IMR-90 (cell line): ENCODE results near the gene POLR2L. TPM values are rescaled to one million over a fixed set of nuclear protein-coding genes. Genes with fewer than 3 reads are reported as not detected.

ENCODE experiments used
- ATAC-seq: fragments of 200-7000 bp; cut with Tn5 transposase; 2 replicates; pipeline ENCODE4 v1.9.1; 2020; ENCODE audit warnings: low read depth, mild to moderate bottlenecking, moderate library complexity
- BruUV-seq: library from RNA; stranded (reverse); fragments of 400-500 nt; replicated peaks from 2 replicates; lab custom pipeline; 2021; lab: Mats Ljungman, UMichigan
- CTCF ChIA-PET: fragments of 300-600 bp; formaldehyde crosslinking; extraction: SDS; loops from one replicate; lab custom pipeline; 2021; ENCODE audit warnings: antibody characterized with exemption; lab: Yijun Ruan, JAX
- POLR2A ChIA-PET: fragments of 300-600 bp; sonication (Branson Sonifier 250); formaldehyde crosslinking; loops from one replicate; lab custom pipeline; 2022; ENCODE audit warnings: antibody characterized with exemption; ENCODE audit not compliant: unreplicated experiment; lab: Charles Lee
- DNase-seq: peaks from one replicate; pipeline ENCODE4 v3.0.0; 2013
- H2AFZ ChIP-seq: replicated peaks from 2 replicates; pipeline ENCODE3; 2013; ENCODE audit warnings: low read length, mild to moderate bottlenecking; ENCODE audit not compliant: poor library complexity
- H2AK5ac ChIP-seq: 2 replicates; pipeline ENCODE4 v1.6.1; 2013; ENCODE audit warnings: low read depth, low read length, inconsistent platforms
- H2AK9ac ChIP-seq: replicated peaks from 2 replicates; pipeline ENCODE3; 2013; ENCODE audit warnings: mild to moderate bottlenecking, low read depth, low read length, moderate library complexity; ENCODE audit not compliant: poor library complexity
- H2BK120ac ChIP-seq: 2 replicates; pipeline ENCODE4 v1.6.1; 2013; ENCODE audit warnings: low read depth, low read length, inconsistent platforms
- H2BK15ac ChIP-seq: 3 replicates; pipeline ENCODE4 v1.6.1; 2013; ENCODE audit warnings: low read depth, low read length, inconsistent platforms
- H2BK20ac ChIP-seq: 2 replicates; pipeline ENCODE4 v1.6.1; 2013; ENCODE audit warnings: low read depth, mild to moderate bottlenecking, inconsistent platforms, low read length, moderate library complexity
- H2BK5ac ChIP-seq: 2 replicates; pipeline ENCODE4 v1.6.1; 2013; ENCODE audit warnings: mild to moderate bottlenecking, low read depth, low read length, inconsistent platforms; ENCODE audit not compliant: poor library complexity, severe bottlenecking
- H3K14ac ChIP-seq: replicated peaks from 2 replicates; pipeline ENCODE4 v1.6.1; 2013; ENCODE audit warnings: low read depth, low read length, inconsistent platforms
- H3K18ac ChIP-seq: 2 replicates; pipeline ENCODE4 v1.6.1; 2013; ENCODE audit warnings: low read depth, low read length, control low read depth
- H3K23ac ChIP-seq: 2 replicates; pipeline ENCODE4 v1.6.1; 2013; ENCODE audit warnings: low read depth, low read length, inconsistent platforms
- H3K27ac ChIP-seq: 2 replicates; pipeline ENCODE4 v1.5.1; 2013; ENCODE audit warnings: mild to moderate bottlenecking, control low read depth, low read length; ENCODE audit not compliant: insufficient read depth
- H3K27me3 ChIP-seq: 2 replicates; pipeline ENCODE4 v1.6.1; 2013; ENCODE audit warnings: low read length; ENCODE audit not compliant: control insufficient read depth, insufficient read depth
- H3K36me3 ChIP-seq: 2 replicates; pipeline ENCODE4 v1.6.1; 2013; ENCODE audit warnings: low read length, mixed read lengths; ENCODE audit not compliant: control insufficient read depth, insufficient read depth
- H3K4ac ChIP-seq: 2 replicates; pipeline ENCODE4 v1.6.1; 2013; ENCODE audit warnings: low read depth, low read length, inconsistent platforms
- H3K4me1 ChIP-seq: 2 replicates; pipeline ENCODE4 v1.6.1; 2013; ENCODE audit warnings: low read length, mixed read lengths; ENCODE audit not compliant: control insufficient read depth, insufficient read depth
- H3K4me2 ChIP-seq: 2 replicates; pipeline ENCODE4 v1.6.1; 2013; ENCODE audit warnings: low read depth, mild to moderate bottlenecking, control low read depth, low read length, moderate library complexity
- H3K4me3 ChIP-seq: 2 replicates; pipeline ENCODE4 v1.5.1; 2013; ENCODE audit warnings: low read depth, mild to moderate bottlenecking, control low read depth, low read length, moderate library complexity; ENCODE audit not compliant: insufficient read depth
- H3K56ac ChIP-seq: 2 replicates; pipeline ENCODE4 v1.6.1; 2013; ENCODE audit warnings: low read length, inconsistent platforms; ENCODE audit not compliant: insufficient read depth; ENCODE audit errors: extremely low read depth
- H3K79me1 ChIP-seq, 2 experiments: 2 replicates each; pipeline ENCODE4 v1.6.1; 2013; ENCODE audit warnings: low read length in 2 of 2, inconsistent platforms in 1 of 2, low read depth in 1 of 2
- H3K9ac ChIP-seq: 2 replicates; pipeline ENCODE4 v1.6.1; 2013; ENCODE audit warnings: low read depth, low read length, control low read depth
- H3K9me1 ChIP-seq: 2 replicates; pipeline ENCODE4 v1.6.1; 2013; ENCODE audit warnings: low read length, inconsistent platforms; ENCODE audit not compliant: insufficient read depth
- H3K9me3 ChIP-seq: 2 replicates; pipeline ENCODE4 v1.6.1; 2013; ENCODE audit warnings: low read length; ENCODE audit not compliant: control insufficient read depth, insufficient read depth
- H4K20me1 ChIP-seq: 2 replicates; pipeline ENCODE4 v1.6.1; 2013; ENCODE audit warnings: low read length, inconsistent platforms; ENCODE audit not compliant: insufficient read depth
- H4K5ac ChIP-seq: 2 replicates; pipeline ENCODE4 v1.6.1; 2013; ENCODE audit warnings: mild to moderate bottlenecking, low read depth, low read length, control low read depth
- H4K8ac ChIP-seq, 2 experiments: 2 replicates each; pipeline ENCODE4 v1.6.1; 2013; ENCODE audit warnings: low read depth in 2 of 2, low read length in 2 of 2, control low read depth in 1 of 2, inconsistent platforms in 1 of 2
- H4K91ac ChIP-seq: 2 replicates; pipeline ENCODE4 v1.6.1; 2013; ENCODE audit warnings: low read depth, low read length, inconsistent platforms; ENCODE audit not compliant: insufficient read depth
- BHLHE40 ChIP-seq: fragments of 150-350 bp; IDR thresholded peaks from 2 replicates; pipeline ENCODE4 v1.6.1; 2016; ENCODE audit warnings: mild to moderate bottlenecking, low read depth, low read length
- CEBPB ChIP-seq: IDR thresholded peaks from 2 replicates; pipeline ENCODE4 v1.6.1; 2012; ENCODE audit warnings: low read depth, low read length, improper control_type of control experiment
- CHD1 ChIP-seq: IDR thresholded peaks from 2 replicates; pipeline ENCODE4 v1.6.1; 2012; ENCODE audit warnings: low read depth, low read length, improper control_type of control experiment
- POLR2A ChIP-seq: IDR thresholded peaks from 2 replicates; pipeline ENCODE4 v1.6.1; 2012; ENCODE audit warnings: mild to moderate bottlenecking, low read depth, low read length
- RAD21 ChIP-seq: IDR thresholded peaks from 2 replicates; pipeline ENCODE4 v1.6.1; 2012; ENCODE audit warnings: low read length, improper control_type of control experiment
- RFX5 ChIP-seq: IDR thresholded peaks from 2 replicates; pipeline ENCODE4 v1.8.0; 2012; ENCODE audit warnings: low read depth, mild to moderate bottlenecking, low read length, moderate library complexity
- WGBS, 2 experiments: methylation state at CpG; one replicate each; pipeline versions ENCODE4 v1.1.5 to v1.1.7; 2013; ENCODE audit warnings: missing lambda C conversion rate in 2 of 2; ENCODE audit not compliant: insufficient read length in 1 of 2; ENCODE audit errors: extremely low coverage in 2 of 2; 5-methylcytosine and 5-hydroxymethylcytosine counted together
- dilution Hi-C: fragments of 300-500 bp; cut with HindIII; formaldehyde crosslinking; loops from one replicate; pipeline ENCODE4 v1.14.3; 2018; ENCODE audit warnings: low sequenced_read_pairs; ENCODE audit not compliant: unreplicated experiment
- in situ Hi-C: fragments of 300-500 bp; cut with MboI; formaldehyde crosslinking; loops from 3 replicates; pipeline ENCODE4 v1.14.3; 2019; ENCODE audit warnings: low sequenced_read_pairs, inconsistent platforms, mixed read lengths
- intact Hi-C: fragments of 100-400 bp; cut with micrococcal nuclease; formaldehyde crosslinking; loops from 2 replicates; pipeline ENCODE4 v1.10.0; 2022
- polyA plus RNA-seq, 3 experiments: library from polyadenylated mRNA; depleted of rRNA; stranded (reverse); fragments of >200 nt; gene quantifications; 2 replicates each; pipeline ENCODE4 v1.2.3, GENCODE V29; 2012; ENCODE audit warnings: low replicate concordance in 1 of 3
- total RNA-seq: library from RNA; depleted of rRNA; stranded (reverse); fragments of >200 nt; gene quantifications from 2 replicates; pipeline ENCODE4 v1.2.3, GENCODE V29; 2012
- TF ChIP-seq, protein P1 (sequence below): conservative IDR thresholded peaks from 2 replicates; pipeline ENCODE4 v1.5.1; 2012; ENCODE audit warnings: mild to moderate bottlenecking, low read depth, low read length, improper control_type of control experiment
- TF ChIP-seq, protein P2 (sequence below): fragments of 150-350 bp; IDR thresholded peaks from 2 replicates; pipeline ENCODE4 v1.6.1; 2017; ENCODE audit warnings: mild to moderate bottlenecking, antibody characterized with exemption, low read length, low read depth
- TF ChIP-seq, protein P3 (sequence below): fragments of 150-350 bp; IDR thresholded peaks from 2 replicates; pipeline ENCODE4 v1.6.1; 2016; ENCODE audit warnings: low read depth, mild to moderate bottlenecking, low read length, moderate library complexity, borderline replicate concordance

The POLR2L gene
- total and polyA plus RNA-seq, 2 of the 4 experiments (the other 2 are of a cell fraction), result 44.4 to 416 TPM

DNA sequence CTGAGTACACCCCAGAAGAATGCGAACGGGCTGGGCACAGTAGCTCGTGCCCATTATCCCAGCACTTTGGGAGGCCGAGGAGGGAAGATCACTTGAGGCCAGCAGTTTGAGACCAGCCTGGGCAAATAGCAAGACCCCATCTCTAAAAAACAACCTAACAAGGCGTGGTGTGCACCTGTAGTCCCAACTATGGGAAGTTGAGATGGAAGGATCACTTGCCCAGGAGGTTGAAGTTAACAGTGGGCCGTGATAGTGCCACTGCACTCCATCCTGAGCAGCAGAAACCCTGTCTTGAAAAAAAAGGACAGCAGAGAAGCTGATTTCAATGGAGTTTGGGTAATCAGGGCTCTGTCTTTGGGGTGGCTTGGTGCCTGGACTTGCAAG lies 29.3 kb downstream of the POLR2L start:
- H3K56ac ChIP-seq, result no peak overlapping the region
- in situ Hi-C loops, result no loop called here
- no peak overlapping the region for H2BK15ac ChIP-seq
- intact Hi-C loops, result no loop called here
- peaks cover 38% of the 10 kb centered on the region for H4K20me1 ChIP-seq
- no peak overlapping the region for H3K27ac ChIP-seq
- H3K4me1 ChIP-seq, result peaks cover 6% of the 10 kb centered on the region
- H3K36me3 ChIP-seq, result peaks cover 30% of the 10 kb centered on the region
- H2BK120ac ChIP-seq, result no peak overlapping the region
- H3K9ac ChIP-seq, result no peak overlapping the region
- no peaks in the 10 kb centered on the region for H3K9me1 ChIP-seq
- DNase-seq, result no peak
- H2AFZ ChIP-seq, result no peak overlapping the region
- no peak for TF ChIP-seq POLR2A
- TF ChIP-seq RFX5, result no peak
- no peak for TF ChIP-seq RAD21
- TF ChIP-seq, protein P1, sequence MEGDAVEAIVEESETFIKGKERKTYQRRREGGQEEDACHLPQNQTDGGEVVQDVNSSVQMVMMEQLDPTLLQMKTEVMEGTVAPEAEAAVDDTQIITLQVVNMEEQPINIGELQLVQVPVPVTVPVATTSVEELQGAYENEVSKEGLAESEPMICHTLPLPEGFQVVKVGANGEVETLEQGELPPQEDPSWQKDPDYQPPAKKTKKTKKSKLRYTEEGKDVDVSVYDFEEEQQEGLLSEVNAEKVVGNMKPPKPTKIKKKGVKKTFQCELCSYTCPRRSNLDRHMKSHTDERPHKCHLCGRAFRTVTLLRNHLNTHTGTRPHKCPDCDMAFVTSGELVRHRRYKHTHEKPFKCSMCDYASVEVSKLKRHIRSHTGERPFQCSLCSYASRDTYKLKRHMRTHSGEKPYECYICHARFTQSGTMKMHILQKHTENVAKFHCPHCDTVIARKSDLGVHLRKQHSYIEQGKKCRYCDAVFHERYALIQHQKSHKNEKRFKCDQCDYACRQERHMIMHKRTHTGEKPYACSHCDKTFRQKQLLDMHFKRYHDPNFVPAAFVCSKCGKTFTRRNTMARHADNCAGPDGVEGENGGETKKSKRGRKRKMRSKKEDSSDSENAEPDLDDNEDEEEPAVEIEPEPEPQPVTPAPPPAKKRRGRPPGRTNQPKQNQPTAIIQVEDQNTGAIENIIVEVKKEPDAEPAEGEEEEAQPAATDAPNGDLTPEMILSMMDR, result no peak
- TF ChIP-seq, protein P2, sequence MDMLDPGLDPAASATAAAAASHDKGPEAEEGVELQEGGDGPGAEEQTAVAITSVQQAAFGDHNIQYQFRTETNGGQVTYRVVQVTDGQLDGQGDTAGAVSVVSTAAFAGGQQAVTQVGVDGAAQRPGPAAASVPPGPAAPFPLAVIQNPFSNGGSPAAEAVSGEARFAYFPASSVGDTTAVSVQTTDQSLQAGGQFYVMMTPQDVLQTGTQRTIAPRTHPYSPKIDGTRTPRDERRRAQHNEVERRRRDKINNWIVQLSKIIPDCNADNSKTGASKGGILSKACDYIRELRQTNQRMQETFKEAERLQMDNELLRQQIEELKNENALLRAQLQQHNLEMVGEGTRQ, result no peak
- TF ChIP-seq BHLHE40, result no peak
- TF ChIP-seq, protein P3, sequence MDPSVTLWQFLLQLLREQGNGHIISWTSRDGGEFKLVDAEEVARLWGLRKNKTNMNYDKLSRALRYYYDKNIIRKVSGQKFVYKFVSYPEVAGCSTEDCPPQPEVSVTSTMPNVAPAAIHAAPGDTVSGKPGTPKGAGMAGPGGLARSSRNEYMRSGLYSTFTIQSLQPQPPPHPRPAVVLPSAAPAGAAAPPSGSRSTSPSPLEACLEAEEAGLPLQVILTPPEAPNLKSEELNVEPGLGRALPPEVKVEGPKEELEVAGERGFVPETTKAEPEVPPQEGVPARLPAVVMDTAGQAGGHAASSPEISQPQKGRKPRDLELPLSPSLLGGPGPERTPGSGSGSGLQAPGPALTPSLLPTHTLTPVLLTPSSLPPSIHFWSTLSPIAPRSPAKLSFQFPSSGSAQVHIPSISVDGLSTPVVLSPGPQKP, result no peak
- no peak for TF ChIP-seq CEBPB
- TF ChIP-seq CHD1, result no peak
- no peak overlapping the region for H3K4me2 ChIP-seq
- no peak overlapping the region for H4K5ac ChIP-seq
- no TSS peak for BruUV-seq
- H3K4ac ChIP-seq, result no peak overlapping the region
- no peaks in the 10 kb centered on the region for H3K27me3 ChIP-seq
- H3K18ac ChIP-seq, result no peak overlapping the region
- no peak overlapping the region for H4K91ac ChIP-seq
- no peak overlapping the region for H2AK9ac ChIP-seq
- H4K8ac ChIP-seq, result no peak overlapping the region
- ChIA-PET POLR2A (no interaction called here), CTCF (no interaction called here)
- no peak overlapping the region for H2AK5ac ChIP-seq
- no peak overlapping the region for H3K4me3 ChIP-seq
- WGBS, 2 experiments, result 86% methylated on average over 1 of the region's 6 CpGs; no CpG with 5 or more reads in 1 of the 2 experiments
- dilution Hi-C loops, result no loop called here
- no peak overlapping the region for H3K23ac ChIP-seq
- H2BK5ac ChIP-seq, result no peak overlapping the region
- H3K9me3 ChIP-seq, result no peaks in the 10 kb centered on the region
- H2BK20ac ChIP-seq, result no peak overlapping the region
- no peak overlapping the region for H3K14ac ChIP-seq
- no peak for ATAC-seq
- H3K79me1 ChIP-seq, result peaks cover 27 to 47% of the 10 kb centered on the region in 2 experiments
